NK-92 (cell line): ENCODE data around the gene KLHDC4.

Experiments used
- DNase-seq: peaks from one replicate; lab custom pipeline; 2025; ENCODE audit not compliant: unreplicated experiment; lab: John Stamatoyannopoulos, UW

The KLHDC4 gene

DNA sequence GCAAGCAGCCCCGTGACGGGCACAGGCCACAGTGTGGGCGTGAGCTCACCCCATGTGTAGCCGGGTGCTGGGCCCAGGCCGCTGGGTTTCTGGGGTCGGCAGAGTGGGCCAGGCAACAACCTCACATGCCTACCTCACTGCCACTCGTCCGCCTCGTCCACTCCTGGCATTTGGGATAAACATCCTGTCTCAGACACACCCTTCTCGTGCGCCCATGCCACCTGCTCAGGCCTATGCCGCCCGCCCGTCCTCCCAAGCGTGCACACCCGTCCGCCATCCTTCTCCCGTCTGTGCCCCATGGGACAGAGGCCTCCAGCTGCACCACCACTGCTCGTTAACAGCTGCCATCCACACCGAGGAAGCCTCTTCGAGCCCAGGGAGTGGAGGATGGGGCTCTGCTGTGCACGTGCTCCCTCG, 64.3 kb downstream of the KLHDC4 start:
- no peak for DNase-seq

DNA sequence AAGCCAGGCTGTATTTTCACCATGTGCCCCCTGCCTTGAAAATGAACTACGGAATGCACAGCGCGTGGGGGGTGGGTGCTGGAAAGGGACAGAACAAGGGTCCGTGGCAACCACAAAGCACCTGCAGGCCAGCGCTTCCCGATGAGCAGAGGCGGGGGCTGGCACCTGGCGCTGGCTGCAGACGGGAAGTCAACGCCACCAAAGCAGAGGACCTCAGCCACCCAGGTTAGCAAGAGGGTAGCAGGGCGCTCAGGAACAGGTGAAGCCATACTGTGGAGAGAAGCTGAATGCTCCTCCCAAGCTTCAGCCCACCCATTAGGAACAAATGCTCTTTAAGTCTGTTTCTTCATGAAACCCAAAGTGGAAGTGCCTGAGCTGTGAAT, 64.7 kb downstream of the KLHDC4 start:
- no peak for DNase-seq

DNA sequence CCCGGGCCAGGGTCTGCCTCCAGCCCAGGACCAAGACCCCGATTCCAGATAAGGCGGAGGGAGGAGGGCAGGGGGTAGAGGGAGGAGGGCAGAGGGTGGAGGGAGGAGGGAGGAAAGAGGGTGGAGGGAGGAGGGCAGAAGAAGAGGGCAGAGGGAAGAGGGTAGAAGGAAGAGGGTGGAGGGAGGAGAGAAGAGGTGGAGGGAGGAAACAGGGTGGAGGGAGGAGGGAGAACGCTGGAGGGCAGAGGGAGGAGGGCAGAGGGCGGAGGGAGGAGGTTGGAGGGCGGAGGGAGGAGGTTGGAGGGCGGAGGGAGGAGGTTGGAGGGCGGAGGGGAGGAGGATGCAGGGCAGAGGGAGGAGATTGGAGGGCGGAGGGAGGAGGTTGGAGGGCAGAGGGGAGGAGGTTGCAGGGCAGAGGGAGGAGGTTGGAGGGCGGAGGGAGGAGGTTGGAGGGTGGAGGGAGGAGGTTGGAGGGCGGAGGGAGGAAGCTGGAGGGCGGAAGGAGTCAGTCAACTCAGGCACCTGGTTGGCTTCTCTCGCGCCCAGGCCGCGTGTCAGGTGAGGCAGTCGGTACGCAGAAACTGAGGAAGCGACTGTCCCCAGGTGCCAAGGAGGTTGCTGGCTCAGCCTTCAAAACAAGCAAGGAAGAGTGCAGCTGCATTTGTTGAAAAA, 65.2 kb downstream of the KLHDC4 start:
- no peak for DNase-seq

DNA sequence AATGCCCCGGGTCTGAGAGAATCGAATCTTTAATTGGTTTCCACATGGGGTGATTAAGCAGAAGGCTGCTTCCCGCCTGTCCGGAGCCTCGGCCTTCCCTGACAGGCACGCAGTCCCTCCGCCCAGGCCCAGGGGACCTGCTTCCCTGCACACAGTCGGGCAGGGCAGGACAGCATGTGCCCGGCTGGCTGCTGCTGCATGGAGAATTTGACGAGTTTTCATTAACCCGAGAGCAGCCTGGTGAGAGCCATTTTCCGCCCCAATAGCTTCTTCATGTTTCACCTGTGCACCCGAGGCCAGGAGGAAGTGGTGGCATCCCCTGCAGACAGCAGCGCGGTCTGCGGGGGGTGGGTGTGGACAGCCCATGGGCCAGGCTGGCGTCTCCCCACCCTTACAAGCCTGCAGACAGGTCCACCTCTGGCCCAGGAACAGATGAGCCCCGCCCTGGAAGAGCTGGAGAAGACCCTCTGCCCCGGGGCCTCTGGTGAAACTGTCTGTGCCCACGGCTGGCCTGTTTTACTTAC, 67.0 kb downstream of the KLHDC4 start:
- DNase-seq, result no peak

DNA sequence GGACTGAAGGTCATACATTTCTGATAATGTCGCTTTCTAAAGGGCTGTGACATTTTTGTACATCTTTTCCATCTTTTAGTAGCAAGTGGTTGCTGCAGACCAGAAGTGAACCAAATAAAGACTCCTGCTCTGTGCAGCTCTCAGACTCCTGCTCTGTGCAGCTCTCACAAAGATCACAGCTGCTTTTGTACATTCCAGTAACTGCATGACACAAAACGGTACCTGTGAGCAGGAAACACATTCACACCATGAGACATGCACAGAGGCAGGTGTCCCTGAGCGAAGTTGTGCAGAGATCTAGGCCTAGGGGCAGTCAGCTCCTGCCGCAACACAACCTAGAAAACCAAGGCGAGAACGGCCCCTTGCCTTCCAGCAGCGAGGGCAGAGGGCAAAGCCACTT, 67.5 kb downstream of the KLHDC4 start:
- DNase-seq, result no peak

DNA sequence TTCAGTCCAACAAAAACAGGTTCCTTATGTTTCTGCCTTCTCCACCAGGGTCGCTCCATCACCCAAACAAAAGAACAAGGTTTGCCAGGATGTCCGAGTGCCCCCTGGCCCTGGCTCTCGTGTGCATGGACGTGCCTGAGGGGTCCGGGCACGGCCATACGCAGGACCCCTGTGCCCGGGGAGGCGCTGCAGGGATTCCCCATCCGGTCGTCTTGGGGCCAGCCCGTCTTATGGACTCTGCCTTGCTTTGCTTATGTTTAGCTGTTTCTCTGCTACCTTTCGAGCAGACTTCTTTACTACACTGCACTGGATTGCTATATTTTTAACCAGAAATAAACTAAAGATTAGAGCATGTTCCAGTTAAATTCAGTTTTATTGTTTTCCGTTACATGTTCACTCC, 68.0 kb downstream of the KLHDC4 start:
- DNase-seq, result no peak

DNA sequence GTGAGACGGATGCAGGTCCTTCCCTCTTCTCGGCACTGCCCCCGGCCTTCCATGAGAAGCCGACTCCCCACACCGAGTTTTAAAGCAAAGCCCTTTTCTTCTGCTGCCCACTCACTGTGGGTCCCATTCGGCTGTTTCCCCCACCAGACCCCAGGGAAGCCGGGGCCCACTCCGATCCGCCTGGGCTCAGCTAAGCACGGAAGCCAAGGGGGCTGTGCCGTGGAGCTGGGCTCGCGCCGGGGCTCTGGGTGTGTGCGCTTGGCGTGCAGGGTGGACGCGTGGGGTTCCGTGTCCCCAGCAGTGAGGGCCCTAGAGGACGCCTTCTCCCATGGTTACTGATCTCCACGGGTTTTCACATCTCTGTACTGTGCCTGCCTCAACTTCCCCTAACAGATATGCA, 68.5 kb downstream of the KLHDC4 start:
- DNase-seq, result no peak

DNA sequence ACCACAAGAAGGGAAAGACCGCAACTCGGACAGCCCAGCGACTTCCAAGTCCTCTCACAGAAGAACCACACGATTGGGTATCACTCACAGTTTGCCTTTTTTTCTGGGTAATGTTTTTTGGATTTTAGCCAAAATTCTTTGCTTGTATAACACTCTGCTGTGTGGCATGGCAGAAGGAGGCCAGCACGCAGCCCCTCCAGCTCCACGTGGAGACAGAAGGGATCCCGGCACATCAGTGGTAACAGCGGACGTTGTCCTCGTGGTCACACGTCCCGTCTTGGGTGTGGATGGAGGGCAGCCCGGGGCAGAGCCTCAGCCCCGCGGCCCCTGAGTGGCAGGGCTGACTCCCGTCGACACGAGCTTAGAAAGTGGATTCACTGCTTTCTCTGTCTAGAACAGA, 69.1 kb downstream of the KLHDC4 start:
- no peak for DNase-seq

DNA sequence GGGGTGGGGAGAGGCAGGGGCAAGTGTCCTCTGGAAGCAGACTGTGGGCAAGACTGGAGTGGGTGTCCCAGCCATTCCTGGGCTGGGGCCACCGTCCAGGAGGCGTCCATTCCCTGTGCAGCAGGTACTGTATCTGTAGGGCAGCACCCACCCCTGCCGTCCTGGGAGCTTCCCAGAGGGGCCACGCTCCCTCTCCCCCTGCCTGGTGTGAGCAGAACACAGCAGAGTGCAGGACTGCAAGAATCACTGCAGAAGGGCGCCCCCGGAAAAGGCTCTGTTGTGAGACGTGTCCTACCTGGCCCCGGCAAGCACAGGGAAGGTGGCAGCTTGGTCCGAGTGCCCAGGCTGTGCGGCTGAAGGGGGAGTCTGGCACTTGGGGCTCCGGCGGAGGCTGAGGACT, 70.3 kb downstream of the KLHDC4 start:
- DNase-seq, result no peak

DNA sequence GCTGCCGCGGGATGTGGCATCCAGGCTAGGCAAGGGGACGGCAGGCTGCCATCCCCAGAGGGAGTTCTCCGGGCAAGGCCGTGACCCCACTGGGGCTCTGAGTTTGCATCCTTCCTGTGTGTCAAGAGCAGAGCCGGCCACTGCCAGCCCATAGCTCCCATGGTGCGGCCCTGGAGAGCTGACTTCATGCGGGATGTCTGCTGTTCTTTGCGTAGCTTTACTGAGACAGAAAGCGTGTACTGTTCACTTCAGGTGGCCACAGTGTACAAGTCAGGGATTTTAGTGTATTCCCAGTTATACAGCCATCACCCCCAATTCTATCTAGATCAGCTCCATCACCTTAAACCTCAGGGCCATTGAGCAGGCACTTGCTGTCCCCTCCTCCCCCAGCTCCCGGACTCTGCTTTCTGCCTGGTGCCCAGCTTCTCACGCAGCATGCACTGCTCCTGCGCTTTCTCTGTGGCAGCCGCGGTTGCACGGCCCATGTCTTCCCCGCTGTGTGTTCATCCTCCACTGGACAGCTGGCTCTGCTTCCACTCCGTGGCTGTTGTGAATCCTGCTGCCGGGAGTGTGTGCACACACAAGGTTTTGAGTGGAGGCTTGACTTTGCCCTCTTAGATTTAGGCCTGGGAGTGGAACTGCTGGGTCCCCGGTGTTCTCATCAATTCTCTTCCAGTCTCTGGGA, 71.2 kb downstream of the KLHDC4 start:
- DNase-seq, result no peak

DNA sequence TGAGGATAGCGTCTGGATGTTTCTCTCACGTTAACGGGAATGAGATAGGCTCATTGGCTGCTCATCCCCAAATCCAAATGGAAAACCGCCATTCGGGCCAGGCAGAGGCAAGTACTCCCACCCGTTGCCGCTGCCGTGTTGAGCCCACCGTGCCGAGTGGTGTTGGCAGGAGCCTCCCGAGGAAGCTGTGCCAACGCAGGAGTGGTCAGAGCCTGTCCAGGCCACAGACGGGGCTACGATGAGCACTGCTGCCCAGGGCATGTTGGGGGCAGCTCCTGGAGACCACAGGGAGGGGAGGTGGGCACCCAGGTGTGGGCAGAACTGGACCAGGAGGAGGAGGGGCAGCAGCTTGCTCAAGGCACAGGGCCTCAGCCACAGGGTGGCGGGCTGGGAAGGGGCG, 72.0 kb downstream of the KLHDC4 start:
- no peak for DNase-seq

DNA sequence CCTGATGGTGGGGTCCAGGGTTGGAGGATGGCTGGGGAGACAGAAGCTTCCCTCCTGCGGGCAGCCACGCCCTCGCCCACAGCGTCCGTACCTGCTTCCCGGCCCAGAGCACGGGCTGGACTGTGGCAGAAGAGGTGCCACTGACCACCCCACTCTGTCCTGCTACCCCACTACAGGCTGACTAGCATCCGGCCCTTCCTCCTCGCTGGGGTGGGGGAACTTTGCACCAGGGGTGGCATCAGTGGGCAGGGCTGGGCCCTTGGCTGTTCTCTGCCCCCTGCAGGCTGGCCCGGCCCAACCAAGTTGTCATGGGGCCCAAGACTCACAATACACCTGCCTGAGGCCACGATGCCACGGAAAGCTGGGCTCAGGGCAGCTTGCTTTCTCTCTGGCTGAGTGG, 73.0 kb downstream of the KLHDC4 start:
- DNase-seq, result no peak

DNA sequence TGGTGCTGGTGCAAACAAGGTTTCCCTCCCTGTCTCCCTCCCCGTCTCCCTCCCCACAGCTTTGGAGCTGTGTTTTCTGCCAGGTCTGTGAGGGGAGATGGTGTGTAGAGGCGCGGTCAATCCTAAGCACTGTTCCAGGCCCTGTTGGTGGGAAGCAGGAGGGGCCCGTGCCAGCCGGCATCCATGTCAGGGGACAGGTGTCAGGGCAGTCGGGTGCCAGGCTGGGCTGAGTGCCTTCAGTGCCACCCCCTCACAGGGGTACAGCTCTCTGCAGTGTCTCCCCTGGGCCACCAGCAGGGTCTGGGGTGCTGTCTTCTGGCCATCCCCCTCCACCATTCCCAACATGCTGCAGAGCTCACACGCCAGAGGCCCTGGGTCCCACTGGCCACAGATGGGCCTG, 73.6 kb downstream of the KLHDC4 start:
- no peak for DNase-seq

DNA sequence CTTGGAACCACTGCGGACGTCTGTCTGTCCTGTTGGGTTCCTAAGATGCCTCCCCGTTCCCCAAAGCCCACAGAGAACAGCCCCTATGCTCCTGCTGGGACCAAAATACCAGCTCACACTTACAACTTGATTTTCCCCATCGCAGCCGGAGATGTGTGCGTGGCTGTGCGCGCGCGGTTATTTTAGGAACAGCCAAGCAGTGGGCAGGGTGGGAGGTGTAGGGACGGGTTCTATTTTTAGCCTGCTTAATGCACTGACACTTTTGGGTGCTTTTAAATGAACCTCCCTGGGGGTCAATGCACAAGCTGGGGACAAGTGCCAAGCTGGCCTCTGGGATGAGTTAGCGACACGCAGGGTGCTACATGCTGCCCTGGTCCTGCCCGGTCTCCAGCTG, 74.1 kb downstream of the KLHDC4 start:
- DNase-seq, result no peak

DNA sequence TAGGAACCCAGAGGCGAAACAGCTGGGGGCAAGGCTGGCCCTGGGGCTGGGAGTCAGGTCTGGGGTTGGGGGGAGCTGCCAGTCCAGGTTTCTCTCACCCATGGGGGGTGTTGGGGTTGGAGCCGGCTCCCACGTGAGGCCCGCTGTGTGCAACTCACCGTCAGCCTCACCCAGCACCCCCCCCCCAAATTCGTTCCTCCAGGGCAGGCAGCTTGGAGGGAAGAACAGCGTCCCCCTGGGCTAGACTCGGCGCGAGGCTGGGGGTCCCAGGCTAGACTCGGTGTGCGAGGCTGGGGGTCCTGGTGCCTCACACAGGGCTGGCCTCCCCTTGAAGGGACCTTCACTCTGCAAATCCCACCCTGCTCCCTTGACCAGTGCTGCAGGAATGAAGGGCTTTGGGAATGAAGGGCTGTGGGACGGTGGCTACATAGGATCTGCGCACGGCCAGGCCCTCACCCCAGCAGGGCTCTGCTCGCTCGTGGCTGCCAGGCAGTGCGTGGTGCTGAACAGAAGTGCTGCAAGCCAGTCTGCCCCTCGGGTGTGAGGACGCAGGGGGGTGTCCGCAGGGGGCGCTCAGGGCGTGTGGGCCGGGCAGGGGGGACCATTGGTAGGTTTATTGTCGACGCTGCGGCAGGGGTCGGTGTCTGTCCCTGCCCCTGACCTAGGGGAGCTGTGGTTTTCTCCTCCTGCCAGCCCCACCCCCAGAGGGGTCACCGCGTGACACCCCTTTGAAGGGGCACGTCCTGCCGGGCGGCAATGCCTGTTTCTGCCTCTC, 74.7 kb downstream of the KLHDC4 start:
- DNase-seq, result no peak

DNA sequence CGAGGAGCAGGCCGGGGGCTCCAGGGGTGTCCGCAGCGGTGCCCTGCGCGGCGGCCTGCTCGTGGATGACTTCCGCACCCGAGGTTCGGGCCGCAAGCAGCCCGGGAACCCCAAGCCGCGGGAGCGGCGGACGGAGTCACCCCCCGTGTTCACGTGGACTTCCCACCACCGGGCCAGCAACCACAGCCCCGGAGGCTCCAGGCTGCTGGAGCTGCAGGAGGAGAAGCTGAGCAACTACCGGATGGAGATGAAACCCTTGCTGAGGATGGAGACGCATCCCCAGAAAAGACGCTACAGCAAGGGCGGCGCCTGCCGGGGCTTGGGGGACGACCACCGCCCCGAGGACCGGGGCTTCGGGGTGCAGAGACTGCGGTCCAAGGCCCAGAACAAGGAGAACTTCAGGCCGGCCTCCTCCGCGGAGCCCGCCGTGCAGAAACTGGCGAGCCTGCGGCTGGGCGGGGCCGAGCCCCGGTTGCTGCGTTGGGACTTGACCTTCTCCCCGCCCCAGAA, 75.8 kb downstream of the KLHDC4 start:
- DNase-seq, result no peak

DNA sequence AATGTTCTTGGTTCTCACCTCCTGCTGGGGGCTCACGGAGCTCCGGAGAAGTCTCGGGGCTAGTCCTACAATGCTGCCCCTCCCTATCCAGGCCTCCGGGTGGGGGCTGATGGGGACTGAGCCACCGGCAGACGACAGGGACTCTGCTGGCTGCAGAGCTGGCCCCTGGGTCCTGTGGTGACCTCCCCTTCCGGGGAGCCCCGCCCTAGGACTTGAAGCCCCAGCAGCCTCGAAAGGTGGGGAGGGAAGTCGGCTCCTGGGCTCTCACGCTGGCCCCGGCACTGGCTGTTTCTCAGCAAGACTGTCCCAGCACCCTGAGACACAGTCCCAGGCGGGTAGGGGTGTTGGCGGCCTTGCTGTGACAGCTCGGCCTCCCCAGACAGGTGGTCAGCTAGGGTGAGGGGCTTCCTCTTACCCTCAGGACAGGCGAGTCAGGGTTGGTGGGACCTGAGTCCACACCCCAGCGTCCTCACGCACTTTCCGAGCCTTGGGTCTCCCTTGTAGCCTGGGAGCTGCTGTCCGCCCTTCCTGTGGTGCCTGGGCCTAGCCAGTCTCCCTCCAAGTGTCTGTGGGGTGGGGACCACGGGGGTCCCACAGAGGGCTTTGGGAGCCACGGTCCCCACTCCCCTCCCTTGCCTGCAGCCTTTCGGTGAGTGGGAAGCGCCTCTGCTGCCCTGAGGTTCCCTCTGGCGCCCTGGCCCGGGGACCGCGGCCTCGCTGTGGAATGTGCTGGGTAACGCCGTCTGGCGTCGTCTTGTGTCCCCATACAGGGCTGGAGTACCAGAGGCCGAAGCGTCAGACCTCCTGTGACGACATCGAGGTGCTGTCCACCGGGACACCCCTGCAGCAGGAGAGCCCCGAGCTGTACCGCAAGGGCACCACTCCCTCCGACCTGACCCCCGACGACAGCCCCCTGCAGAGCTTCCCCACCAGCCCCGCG, 76.6 kb downstream of the KLHDC4 start:
- no peak for DNase-seq

DNA sequence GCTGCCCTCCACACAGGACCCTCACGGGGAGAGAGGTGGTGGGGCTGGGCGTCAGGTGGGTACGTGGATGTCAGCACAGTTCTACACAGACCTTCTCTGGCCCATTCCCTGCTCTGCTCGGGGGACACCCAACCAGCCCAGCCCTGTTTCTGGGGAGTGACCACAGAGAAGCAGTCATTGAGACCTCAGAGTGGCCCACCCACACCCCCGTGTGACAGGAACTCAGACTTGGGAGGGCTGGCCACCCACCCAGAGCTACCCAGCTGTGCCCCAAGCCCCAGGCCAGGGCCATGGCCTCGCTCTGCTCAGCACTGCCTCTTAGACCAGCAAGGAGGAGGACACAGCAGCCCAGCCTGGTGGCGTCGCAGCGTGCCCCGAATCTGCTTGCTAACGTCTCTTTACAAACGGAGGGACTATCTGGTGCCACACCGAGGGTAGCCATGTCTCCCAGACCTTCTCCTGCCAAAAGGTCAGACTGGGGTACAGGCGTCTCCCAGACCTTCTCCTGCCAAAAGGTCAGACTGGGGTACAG, 77.7 kb downstream of the KLHDC4 start:
- no peak for DNase-seq

DNA sequence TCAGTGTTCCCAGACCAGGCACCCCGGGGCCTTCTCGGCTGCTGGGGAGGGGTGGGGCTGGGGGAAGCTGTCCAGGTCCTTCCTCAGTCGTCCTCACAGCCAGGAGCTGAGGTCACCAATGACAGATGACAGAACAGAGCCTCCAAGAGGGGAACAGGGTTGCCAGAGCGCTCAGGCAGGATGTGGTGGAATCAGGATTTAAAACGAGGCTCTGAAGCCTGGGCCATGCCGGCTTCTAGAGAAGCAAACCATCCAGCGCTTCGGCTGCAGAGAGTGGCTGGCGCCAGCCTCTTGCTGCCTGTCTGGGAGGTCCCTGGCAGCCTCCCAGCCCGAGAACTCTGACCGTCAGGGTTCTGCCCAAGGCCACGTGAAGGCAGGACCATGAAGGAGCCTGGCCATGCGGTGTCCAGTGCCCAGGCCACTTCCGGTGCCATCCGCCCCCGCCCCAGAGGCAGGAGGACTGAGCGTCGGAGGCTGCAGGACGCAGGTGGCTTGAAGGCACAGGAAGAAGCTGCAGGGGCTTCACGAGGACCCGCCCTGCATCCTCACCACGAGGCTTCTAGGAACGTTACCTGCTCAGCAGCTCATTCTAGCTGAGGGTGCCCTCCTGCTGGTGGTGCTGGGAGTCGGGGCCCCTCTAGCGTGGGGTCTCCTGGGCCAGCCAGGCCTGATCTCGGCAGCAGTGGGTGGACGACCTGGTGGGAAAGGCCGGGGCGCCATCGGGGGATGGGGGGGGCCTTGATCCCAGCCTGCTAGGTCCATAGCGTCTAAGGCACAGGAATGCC, 78.5 kb downstream of the KLHDC4 start:
- DNase-seq, result no peak

DNA sequence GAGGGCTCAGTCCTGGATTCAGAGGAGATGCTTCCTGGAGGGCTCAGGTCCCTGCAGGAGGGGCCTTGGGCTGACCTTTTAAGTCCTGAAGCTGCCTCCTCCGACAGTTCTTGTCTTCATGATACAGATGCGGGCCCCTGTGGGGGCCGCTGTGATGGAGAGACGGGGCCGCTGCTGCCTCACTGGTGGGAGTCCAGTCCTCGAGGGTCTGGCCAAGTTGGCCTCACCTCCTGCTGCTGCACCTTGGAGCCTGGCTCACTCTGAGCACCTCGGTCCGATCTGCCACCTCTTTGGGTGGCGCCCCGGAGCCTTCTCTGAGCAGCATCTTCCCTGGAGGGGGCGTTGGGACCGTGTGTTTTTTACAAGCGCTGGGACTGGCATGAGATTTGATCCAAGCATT, 79.1 kb downstream of the KLHDC4 start:
- DNase-seq, result no peak
